HG02973 (cell line): ENCODE measurements around the gene TEX30.

ENCODE experiments used
- ATAC-seq: cut with Tn5 transposase; IDR thresholded peaks from one replicate; pipeline ENCODE4 v1.9.1; 2021; ENCODE audit warnings: moderate library complexity; ENCODE audit not compliant: unreplicated experiment

TEX30 gene

GRCh38 chr13:102718746-102719145, 54.8 kb downstream of the TEX30 start:
- no peak for ATAC-seq
